DLD1 (cell line): ENCODE results near the gene ATP13A1.
"Not testable (repeated sequence)": the region's sequence is repeated elsewhere in the genome, so short reads cannot be mapped to it uniquely, and the experiment has no call there.

Experiments used
- in situ Hi-C: cut with HindIII; loops from 2 replicates; pipeline ENCODE4 v1.10.0; 2017; ENCODE audit warnings: low sequenced_read_pairs

Gene ATP13A1

DNA sequence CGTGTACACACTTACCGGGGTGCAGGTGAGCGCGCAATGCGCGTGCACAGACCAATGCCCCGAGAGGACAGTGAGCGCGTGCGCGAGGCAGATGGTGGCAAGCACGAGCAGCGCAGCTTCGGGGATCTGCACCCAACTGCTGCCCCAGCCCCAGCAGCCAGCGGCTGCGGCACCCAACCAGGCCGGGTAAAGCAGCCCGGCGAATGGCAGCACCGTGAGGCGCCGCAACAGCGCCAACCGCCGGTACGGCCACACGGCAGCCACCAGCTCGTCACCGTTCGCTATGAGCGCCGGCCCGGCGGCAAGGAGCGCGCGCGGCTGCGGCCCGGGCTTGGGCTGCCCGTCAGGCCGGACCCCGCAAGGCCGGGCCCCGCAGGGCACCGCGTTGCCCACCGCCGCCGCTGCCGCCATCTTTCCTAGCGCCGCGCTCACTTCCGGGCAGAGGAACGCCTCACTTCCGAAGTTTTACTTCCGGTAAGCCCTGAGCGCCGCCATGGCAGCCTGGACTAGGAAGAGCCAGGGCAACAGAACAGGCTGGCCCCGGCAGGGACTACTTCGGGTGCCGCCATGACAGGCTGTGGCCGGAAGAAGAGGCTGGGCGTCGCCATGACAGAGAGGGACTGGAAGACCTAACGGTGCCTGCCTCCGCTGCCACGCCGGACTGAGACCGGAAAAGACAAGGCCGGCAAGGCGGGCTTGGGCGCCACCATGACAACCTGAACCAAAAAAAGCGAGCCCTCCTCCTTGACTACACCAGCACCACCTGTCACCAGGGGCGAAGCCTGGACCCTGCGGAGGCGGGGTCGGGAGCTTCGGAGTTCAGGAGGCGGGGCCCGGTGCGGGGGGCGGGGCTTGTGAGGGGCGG lies at the start of gene ATP13A1:
Gene ATP13A1, minus strand, starts transcription at position 421 of the 865 bp plus-strand sequence. Its CDS starts 10 bp downstream, at position 411.
- in situ Hi-C loops: no loop called here

DNA sequence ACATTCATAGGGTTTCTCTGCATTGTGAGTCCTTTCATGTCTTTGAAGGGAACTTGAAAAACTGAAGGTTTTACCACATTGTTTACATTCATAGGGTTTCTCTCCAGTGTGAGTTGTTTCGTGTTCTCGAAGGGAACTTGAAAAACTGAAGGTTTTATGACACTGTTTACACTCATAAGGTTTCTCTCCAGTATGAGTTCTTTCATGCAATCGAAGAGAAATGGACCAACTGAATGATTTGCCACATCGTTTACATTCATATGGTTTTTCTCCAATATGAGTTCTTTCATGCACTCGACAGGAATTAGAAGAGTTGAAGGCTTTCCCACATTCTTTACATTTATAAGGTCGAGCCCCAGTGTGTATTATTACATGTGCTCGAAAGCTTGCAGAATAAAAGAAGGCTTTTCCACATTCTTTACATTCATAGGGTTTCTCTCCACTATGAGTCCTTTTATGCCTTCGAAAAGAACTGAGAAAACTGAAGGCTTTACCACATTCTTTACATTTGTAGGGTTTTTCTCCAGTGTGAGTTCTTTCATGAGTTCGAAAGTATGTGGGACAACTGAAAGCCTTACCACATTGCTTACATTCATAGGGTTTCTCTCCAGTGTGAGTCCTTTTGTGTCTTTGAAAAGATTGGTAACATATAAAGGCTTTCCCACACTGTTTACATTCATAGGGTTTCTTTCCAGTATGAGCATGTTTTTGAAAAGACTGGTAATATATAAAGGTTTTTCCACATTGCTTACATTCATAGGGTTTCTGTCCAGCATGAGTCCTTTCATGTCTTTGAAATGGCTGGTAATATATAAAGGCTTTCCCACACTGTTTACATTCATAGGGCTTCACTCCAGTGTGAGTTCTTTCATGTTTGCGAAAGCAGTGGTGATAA lies 48.7 kb upstream of the ATP13A1 start:
- in situ Hi-C loops: no loop called here

DNA sequence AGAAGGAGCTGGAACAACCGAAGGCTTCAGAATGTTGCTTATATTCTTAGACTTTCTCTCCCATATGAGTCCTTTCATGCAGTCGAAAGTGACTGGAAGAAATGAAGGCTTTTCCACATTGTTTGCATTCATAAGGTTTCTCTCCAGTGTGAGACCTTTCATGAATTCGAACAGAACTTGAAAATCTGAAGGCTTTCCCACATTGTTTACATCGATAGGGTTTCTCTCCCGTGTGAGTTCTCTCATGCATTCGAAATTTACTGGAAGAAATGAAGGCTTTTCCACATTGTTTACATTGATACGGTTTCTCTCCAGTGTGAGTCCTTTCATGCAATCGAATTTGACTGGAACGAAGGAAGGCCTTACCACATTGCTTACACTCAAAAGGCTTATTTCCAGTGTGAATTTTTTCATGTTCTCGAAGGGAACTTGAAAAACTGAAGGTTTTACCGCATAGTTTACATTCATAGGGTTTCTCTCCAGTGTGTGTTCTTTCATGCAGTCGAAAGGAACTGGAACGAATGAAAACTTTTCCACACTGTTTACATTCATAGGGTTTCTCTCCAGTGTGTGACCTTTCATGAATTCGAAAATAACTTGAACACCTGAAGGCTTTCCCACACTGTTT lies 47.9 kb upstream of the ATP13A1 start:
- in situ Hi-C loops: no loop called here

- in situ Hi-C loops: no loop called here
Observed at GRCh38 chr19:19710506-19710905, 47.0 kb upstream of the ATP13A1 start.

- in situ Hi-C loops: no loop called here
Observed at GRCh38 chr19:19704836-19705235, 41.4 kb upstream of the ATP13A1 start.

DNA sequence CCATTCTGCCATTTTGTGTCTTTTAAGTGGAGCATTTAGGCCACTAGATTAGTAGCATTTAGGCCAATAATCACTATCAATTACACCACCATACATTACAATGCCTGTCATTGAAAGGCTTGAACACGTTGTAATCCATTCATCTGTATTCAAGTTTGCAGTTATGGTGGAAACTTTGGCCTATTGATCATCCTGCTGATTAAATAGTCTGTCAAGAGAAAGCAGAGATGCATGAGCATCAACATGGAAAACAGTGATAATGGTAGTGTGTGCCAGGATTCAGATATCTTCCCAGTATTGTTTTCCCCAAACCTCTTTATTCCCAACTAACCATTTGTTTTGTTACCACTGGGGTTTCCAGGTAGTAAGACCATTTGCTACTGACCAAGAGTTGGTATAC lies 37.0 kb upstream of the ATP13A1 start:
- in situ Hi-C loops: not testable (repeated sequence)

- in situ Hi-C loops: no loop called here
Observed at GRCh38 chr19:19697589-19697988, 34.1 kb upstream of the ATP13A1 start.

DNA sequence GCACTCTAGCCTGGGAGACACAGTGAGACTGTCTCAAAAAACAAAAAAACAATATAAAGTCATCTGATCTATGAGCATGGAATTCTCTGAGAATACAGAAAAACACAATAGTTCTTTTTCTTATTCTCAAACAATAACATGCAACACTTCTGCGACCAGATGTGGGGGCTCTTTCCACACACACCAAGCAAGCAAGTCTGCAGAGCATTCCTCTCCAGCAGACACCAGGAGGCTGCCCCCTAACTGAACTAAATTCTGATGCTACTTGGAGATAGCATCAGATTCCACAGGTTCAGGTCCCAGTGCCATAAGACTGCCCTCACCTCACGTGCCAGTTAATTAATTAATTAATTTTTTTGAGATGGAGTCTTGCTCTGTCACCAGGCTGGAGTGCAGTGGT lies 32.9 kb upstream of the ATP13A1 start:
- in situ Hi-C loops: no loop called here

DNA sequence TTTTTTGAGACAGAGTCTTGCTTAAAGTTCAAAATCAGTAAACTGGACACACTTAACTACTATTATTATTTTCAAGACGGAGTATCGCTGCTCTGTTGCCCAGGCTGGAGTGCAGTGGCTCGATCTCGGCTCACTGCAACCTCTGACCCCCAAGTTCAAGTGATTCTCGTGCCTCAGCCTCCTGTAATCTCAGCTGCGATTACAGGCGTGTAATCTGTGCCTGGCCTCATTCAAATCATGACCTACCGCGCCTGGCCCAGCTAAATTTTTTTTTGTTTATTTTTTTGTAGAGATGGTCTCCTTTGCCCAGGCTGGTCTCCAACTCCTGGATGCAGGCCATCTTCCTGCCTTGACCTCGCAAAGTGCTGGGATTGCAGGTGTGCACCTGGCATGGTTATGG lies 28.2 kb upstream of the ATP13A1 start:
- in situ Hi-C loops: no loop called here

GRCh38 chr19:19689023-19689422 lies 25.5 kb upstream of the ATP13A1 start:
- in situ Hi-C loops: not testable (repeated sequence)

DNA sequence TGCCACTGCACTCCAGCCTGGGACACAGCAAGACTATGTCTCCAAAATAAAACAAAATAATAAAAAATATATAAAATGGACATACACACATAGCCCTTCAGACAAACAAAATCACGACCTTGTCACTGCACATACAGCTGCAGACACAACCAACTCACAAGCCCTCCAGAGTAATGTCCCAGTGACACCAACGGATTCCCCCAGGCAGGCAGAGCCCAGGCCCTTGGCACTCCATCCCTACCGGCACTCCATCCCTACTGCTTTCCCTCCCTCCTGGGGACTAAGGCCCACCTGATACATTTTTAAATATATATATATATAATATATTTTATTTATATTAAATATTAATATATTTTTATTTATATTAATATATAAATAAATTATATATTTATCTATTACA lies 23.6 kb upstream of the ATP13A1 start:
- in situ Hi-C loops: no loop called here

DNA sequence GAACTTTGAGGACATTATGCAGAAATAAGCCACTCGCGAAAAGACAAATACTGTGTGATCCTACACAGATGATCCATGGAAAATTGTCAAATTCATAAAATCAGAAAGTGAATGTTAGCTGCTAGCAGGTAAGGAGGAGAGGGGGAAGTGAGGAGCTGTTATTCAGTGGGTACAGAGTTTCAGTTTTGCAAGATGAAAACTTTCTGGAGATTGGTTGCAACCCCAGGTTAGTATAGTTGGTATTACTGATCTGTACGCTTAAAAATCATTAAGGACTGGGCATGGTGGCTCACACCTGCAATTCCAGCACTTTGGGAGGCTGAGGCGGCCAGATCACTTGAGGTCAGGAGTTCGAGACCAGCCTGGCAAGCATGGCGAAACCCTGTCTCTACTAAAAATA lies 23.1 kb upstream of the ATP13A1 start:
- in situ Hi-C loops: no loop called here

- in situ Hi-C loops: not testable (repeated sequence)
Observed at GRCh38 chr19:19686119-19686518, 22.6 kb upstream of the ATP13A1 start.

DNA sequence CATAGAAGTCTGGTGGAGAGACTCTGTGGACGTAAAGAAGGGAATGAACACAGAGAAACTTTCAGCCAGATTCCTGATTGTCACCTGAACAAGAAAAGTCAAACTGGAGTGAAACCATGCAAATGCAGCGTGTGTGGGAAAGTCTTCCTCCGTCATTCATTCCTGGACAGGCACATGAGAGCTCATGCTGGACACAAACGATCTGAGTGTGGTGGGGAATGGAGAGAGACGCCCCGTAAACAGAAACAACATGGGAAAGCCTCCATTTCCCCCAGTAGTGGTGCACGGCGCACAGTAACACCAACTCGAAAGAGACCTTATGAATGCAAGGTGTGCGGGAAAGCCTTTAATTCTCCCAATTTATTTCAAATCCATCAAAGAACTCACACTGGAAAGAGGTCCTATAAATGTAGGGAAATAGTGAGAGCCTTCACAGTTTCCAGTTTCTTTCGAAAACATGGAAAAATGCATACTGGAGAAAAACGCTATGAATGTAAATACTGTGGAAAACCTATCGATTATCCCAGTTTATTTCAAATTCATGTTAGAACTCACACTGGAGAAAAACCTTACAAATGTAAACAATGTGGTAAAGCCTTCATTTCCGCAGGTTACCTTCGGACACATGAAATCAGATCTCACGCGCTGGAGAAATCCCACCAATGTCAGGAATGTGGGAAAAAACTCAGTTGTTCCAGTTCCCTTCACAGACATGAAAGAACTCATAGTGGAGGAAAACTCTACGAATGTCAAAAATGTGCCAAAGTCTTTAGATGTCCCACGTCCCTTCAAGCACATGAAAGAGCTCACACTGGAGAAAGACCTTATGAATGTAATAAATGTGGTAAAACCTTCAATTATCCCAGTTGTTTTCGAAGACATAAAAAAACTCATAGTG lies 15.9 kb upstream of the ATP13A1 start:
- in situ Hi-C loops: no loop called here

DNA sequence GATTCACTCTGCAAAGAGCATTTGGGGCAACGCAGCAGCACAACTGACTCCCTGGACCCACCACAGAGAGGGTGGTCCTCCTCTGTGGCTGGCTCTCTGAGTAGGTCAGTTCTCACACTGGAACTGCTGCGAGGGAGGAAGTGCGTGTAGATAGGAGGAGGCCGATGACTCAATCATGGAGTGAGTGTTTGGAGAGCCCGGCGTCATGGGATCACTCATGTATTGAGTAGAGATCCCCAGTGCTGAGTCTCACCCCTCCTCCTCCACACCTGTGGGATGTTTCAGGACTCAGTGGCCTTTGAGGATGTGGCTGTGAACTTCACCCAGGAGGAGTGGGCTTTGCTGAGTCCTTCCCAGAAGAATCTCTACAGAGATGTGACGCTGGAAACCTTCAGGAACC lies 14.1 kb upstream of the ATP13A1 start:
- in situ Hi-C loops: no loop called here

DNA sequence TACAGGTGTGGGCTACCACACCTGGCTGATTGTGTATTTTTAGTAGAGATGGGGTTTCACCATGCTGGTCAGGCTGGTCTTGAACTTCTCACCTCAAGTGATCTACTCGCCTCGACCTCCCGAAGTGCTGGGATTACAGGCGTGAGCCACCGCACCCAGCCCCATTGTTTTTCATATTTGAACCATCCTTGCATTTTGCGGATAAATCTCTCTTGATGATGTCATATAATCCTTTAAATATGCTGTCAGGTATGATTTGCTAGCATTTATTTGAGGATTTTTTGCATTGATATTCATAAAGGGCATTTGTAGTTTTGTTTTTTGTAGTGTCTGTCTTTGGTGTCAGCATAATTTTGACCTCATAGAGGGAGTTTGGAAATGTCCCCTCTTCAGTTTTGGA lies 10.8 kb upstream of the ATP13A1 start:
- in situ Hi-C loops: no loop called here

GRCh38 chr19:19672816-19673215 lies 9.3 kb upstream of the ATP13A1 start:
- in situ Hi-C loops: no loop called here

DNA sequence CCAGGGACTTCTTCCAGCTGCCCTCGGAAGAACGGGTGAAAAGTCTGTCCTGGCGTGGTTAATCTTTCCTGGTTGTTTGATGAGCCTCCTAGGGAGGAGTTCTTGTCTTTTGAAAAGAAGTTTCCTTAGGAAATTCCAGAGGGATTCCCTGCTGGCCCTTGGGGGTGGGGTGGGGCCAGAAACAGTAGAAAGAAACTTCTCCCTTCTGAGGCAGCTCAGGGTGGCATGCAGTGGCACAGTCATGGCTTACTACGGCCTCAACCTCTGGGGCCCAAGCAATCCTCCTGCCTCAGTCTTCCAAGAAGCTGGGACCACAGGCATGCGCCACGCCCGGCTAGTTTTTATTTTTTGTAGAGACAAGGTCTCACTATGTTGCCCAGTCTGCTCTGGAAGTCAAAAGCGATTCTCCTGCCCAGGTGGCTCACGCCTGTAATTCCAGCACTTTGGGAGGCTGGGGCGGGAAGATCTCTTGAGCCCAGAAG lies 6.6 kb upstream of the ATP13A1 start:
- in situ Hi-C loops: no loop called here

DNA sequence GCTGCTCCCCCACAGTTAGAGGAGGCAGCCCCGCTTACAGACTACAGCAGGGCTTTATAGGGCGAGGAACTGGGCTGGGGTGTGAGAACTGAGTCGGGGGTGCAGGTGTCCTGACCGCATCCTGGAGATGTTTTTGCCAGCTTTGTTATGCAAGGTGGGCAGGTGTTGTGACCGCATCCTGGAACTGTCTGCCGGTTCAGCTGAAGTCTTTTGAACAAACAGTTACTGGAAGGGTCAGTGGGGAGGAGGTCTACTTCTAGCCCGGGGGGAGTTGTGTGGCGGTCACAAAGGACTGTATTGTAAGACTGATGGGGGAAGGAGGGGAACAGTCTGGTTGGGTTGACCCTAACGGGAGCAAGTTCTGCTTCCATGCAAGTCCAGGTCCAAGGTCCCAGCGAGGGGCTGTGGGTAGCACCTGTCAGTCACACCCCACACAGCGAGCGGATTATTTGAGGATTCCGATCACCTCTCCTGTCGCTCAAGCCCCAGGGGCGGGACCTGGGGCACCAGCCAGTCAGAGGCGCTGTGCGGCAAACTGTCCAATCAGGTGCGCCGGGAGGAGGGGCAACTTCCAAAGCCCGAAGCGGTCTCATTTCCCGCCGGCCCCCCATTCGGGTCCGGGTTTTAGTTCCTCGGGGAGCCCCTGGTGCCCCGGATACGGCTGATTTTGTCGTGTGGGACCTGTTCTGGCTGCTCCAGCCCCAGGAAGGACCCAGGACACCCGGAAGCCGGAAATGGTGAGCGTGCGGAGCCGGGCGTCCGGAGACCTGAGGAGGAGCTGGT lies 4.9 kb upstream of the ATP13A1 start, which contains the start of gene ZNF101:
Gene ZNF101, plus strand, starts transcription at position 610 of the 783 bp plus-strand sequence. Its CDS starts 125 bp downstream, at position 735.
- in situ Hi-C loops: no loop called here
